T-helper 1 cell (primary cell): ENCODE measurements around the gene HAPLN3.
"Not testable (repeated sequence)": the region's sequence is repeated elsewhere in the genome, so short reads cannot be mapped to it uniquely, and the experiment has no call there.

Experiments used
- DNase-seq, 5 donors: peaks; one replicate each; pipeline ENCODE4 v3.0.0-alpha.2; 2012 to 2020
- total RNA-seq, 4 donors: gene quantifications; one replicate each; lab custom pipeline; 2026; lab: John Stamatoyannopoulos, UW

Gene HAPLN3
- total RNA-seq = 97.4 to 174 (median 112) reads per million in 4 donors

GRCh38 chr15:88894819-88895767 lies at the start of gene HAPLN3:
Gene HAPLN3, minus strand, starts transcription at chr15:88895544. Its CDS starts 8,246 bp downstream, at chr15:88887298.
- peak; percentile 24 to 71 (median 41) for DNase-seq

DNA sequence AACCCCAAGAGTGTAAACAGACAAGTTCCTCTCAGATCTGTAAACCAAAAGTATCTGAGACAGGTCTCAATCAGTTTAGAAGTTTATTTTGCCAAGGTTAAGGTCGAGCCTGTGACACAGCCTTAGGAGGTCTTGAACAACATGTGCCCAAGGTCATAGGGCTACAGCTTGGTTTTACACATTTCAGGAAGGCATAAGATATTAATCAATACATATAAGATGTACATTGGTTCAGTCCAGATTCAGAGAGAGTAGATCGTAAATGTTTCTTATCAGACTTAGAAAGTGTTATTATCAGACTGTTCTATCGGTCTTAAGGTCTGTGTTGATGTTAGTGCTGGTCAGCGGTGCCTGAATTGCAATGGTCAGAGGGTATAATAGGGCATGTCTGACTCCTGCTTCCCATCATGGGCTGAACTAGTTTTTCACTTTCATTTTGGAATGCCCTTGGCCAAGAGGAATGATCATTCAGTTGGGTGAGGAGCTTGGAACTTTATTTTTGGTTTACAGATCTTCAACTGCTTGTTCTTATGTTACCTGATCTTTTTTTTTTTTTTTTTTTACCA lies 44.8 kb upstream of the HAPLN3 start:
- no peak for DNase-seq

- no peak for DNase-seq
Observed at GRCh38 chr15:88939486-88939806, 44.1 kb upstream of the HAPLN3 start.

DNA sequence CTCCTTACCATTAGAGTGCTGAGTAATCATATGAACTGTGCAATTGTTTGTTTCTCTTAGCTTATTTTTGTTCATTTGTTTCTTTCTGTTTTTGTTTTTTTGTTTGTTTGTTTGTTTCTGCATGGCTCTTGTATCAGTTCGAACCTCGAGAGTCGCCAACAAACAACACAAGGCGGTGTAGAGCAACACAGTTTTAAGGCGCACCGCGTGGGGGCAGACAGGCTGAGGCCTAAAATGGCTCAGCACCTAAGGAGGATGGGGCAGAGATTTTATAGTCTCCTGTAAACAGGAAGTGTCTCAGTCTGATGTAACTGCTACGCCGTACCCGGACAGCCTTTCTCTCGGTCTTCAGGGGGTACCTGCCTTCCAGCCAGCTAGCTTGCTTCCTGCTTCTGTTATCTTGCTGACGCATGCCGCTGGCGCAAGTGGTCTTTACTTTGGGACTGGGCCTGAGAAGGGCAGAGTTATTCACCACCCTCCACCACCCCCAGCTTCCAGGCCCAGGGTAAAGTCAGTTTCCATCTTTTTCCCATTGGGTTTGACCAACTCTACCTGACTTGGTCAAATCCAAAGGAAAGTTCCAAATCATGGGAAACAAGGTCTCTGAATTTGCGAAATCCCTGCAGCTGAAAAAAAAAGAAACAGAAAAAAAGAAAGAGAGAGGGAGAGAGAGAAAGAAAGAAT lies 43.6 kb upstream of the HAPLN3 start:
- DNase-seq = peak in 1 of 5 donors; percentile 10

DNA sequence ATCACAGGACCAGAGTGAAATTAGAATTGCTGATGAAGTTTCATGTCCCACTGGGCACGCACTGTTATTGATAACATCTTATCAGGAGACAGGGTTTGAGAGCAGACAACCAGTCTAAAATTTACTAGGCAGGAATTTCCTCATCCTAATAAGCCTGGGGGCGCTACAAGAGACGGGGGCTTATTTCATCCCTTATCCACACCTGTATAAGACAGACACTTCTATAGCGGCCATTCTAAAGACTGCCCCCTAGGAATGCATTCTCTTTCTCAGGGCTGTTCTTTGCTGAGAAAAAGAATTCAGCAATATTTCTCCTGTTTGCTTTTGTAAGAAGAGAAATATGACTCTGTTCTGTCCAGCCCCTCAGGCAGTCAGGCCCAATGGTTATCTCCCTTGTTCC lies 39.1 kb upstream of the HAPLN3 start:
- not testable (repeated sequence) for DNase-seq

GRCh38 chr15:88932875-88933330 lies 37.6 kb upstream of the HAPLN3 start:
- DNase-seq = no peak

DNA sequence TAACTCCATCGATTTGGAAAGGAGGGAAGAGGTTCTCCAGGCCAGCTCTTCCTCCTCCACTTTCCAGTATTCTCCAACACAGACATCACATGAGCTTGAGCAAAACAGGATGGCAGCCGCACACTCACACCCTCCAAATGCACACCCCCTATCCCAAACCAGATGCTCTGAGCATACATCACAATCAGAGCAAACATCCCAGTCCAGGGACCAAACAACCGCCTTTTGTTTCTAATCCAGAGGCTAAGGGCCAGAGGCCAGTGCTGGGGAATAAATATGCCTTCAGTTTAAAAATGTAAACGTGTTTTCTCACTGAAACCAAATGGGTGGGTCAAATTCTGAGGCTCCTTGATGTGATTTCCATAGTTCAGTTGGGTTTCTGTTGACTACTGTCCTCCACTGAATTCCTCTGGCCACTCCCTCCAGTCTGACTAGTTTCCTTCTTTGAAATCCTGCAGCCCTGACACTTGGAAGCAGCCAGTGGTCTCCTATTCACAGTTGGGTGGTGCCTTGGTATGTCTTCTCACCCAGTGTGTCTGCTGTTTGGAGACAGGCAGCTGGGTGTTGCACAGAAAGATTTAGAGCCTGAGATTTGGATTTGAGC lies 37.0 kb upstream of the HAPLN3 start:
- DNase-seq = no peak

DNA sequence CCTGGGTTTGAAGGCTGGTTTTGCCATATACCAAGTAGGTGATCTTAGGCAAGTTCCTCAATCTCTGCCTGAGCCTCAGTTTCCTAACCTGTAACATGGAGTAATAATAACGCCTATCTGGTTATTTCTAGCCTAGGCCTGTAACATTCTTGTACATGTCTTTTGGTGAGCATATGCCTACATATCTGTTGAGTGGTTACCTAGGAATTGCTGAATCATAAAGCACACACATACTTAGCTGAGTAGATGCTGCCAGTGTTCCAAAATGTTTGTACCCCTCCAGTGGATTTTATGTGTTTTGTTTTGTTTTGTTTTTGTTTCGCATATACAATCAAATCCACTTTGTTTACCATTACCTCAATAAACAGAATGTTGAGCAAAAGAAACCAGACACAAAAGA lies 35.2 kb upstream of the HAPLN3 start:
- DNase-seq = no peak

DNA sequence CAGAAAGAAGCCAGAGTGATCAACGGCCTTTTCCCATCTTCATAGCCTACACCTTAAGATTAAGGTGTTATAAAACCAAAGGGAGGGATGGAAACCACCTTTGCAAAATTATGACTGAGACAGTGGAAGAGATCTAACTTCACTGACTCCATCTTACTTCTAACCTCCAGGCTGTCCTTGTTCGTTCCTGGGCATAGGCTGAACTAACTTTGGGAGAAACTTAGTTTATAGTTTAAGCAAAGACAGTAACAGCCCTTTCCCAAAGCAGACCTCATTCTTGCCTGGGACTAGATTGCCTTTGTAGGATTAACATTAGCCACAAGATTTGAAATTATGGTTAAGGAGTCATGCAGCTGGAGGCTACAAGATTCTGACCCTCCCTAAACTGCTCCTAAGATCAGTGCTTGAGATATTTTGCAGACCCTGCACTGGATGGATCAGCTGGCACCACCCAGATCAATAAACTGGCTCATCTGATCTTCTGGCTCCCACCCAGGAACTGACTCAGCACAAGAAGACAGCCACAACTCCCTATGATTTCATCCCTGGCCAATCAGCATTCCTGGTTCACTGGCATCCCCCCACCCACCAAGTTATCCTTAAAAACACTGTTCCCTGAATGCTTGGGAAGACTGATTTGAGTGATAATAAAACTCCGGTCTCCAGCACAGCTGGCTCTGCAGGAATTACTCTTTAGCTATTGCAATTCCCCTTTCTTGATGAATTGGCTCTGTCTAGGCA lies 34.2 kb upstream of the HAPLN3 start:
- DNase-seq = not testable (repeated sequence)

GRCh38 chr15:88928192-88928591 lies 32.8 kb upstream of the HAPLN3 start:
- not testable (repeated sequence) for DNase-seq

GRCh38 chr15:88925648-88926047 lies 30.3 kb upstream of the HAPLN3 start:
- not testable (repeated sequence) for DNase-seq

- DNase-seq = peak in 1 of 5 donors; percentile 88
Observed at GRCh38 chr15:88920892-88921435, 25.6 kb upstream of the HAPLN3 start.

GRCh38 chr15:88920186-88920891 lies 25.0 kb upstream of the HAPLN3 start:
- DNase-seq = peak in 1 of 5 donors; percentile 73

GRCh38 chr15:88918738-88919137 lies 23.4 kb upstream of the HAPLN3 start:
- peak in 1 of 5 donors; percentile 88 for DNase-seq

DNA sequence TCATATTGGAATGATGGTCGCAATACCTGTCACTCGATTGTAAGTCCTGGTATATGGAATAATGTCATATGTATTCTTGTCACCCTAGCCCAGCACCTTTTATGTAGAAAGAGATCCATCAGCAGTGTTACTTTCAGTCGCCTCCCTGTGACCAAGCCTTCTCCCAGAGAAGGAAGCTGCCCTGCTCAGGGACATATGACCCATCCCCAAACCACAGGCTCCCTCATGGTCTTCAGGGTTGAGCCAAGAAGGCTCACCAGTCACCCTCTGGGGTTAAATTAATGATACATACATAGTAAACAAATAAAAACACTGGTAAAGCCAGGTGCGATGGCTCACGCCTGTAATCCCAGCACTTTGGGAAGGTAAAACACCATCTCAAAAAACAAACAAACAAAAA lies 22.4 kb upstream of the HAPLN3 start:
- no peak for DNase-seq

DNA sequence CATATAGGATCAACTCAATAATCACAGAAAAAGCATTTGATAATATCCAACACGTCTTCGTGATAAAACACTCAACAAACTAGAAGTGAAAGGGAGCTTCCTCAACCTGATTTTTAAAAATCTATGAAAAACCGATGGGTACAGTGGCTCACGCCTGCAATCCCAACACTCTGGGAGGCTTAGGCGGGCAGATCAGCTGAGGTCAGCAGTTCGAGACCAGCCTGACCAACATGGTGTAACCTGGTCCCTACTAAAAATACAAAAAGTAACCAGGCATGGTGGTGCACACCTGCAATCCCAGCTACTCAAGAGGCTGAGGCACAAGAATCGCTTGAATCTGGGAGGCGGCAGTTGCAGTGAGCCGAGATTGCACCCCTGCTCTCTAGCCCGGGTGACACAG lies 20.0 kb upstream of the HAPLN3 start:
- no peak for DNase-seq

GRCh38 chr15:88913850-88914169 lies 18.5 kb upstream of the HAPLN3 start:
- no peak for DNase-seq

GRCh38 chr15:88913017-88913849 lies 17.9 kb upstream of the HAPLN3 start, which contains the start of gene MFGE8:
Gene MFGE8, minus strand, starts transcription at chr15:88913379. Its CDS starts 60 bp downstream, at chr15:88913319.
- DNase-seq = peak; percentile 42 to 68 (median 61)

DNA sequence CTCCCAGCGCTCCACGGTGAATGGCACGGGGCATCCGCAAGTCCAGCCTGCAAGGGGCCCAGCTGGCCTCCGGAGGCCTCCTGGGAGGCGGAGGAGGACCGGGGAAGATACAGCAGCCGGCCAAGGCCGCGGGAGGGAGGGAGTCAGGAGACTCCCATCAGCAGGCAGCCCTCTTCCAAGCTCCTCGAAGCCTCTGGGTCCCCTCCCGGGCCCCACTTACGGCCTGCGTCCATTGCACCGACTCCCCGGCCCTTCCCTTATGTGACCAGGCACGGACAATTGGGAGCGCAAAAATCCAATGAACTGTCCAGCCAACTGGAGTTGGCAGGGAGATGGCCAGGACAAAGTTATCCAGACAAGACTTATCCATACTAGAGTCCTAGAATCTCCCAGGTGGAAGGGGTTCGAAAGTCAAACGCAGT lies 17.2 kb upstream of the HAPLN3 start:
- DNase-seq = no peak

GRCh38 chr15:88911766-88912118 lies 16.4 kb upstream of the HAPLN3 start:
- DNase-seq = no peak
